CD4-positive, alpha-beta T cell treated with Interleukin-10 for 1 hour (primary cell): ENCODE measurements around the gene RCAN2.

Experiments
- DNase-seq: peaks from one replicate; pipeline ENCODE4 v3.0.0-alpha.2; 2020

The RCAN2 gene

GRCh38 chr6:46491201-46491627, at the start of gene RCAN2:
TSS of gene RCAN2 (minus strand) at chr6:46491449.
- no peak for DNase-seq

- DNase-seq: no peak
Observed at GRCh38 chr6:46539866-46540265, 48.6 kb upstream of the RCAN2 start.

- no peak for DNase-seq
Observed at GRCh38 chr6:46538800-46539480, 47.7 kb upstream of the RCAN2 start.

- DNase-seq: no peak
Observed at GRCh38 chr6:46530896-46531295, 39.6 kb upstream of the RCAN2 start.

GRCh38 chr6:46528961-46529750, 37.9 kb upstream of the RCAN2 start:
- DNase-seq: no peak

- no peak for DNase-seq
Observed at GRCh38 chr6:46526607-46527006, 35.4 kb upstream of the RCAN2 start.

GRCh38 chr6:46525583-46525982, 34.3 kb upstream of the RCAN2 start:
- DNase-seq: no peak

GRCh38 chr6:46521464-46521971, 30.3 kb upstream of the RCAN2 start:
- no peak for DNase-seq

- DNase-seq: no peak
Observed at GRCh38 chr6:46517202-46517601, 26.0 kb upstream of the RCAN2 start.

GRCh38 chr6:46513533-46513932, 22.3 kb upstream of the RCAN2 start:
- DNase-seq: no peak

GRCh38 chr6:46511320-46511719, 20.1 kb upstream of the RCAN2 start:
- DNase-seq: no peak

- DNase-seq: no peak
Observed at GRCh38 chr6:46510651-46511050, 19.4 kb upstream of the RCAN2 start.

- no peak for DNase-seq
Observed at GRCh38 chr6:46509981-46510510, 18.8 kb upstream of the RCAN2 start.

- DNase-seq: no peak
Observed at GRCh38 chr6:46509063-46509462, 17.8 kb upstream of the RCAN2 start.

GRCh38 chr6:46507426-46507825, 16.2 kb upstream of the RCAN2 start:
- DNase-seq: no peak

GRCh38 chr6:46505693-46506512, 14.7 kb upstream of the RCAN2 start:
- no peak for DNase-seq

- DNase-seq: no peak
Observed at GRCh38 chr6:46504242-46504641, 13.0 kb upstream of the RCAN2 start.

GRCh38 chr6:46502486-46503119, 11.4 kb upstream of the RCAN2 start:
- DNase-seq: no peak

- no peak for DNase-seq
Observed at GRCh38 chr6:46501136-46502089, 10.2 kb upstream of the RCAN2 start.

- no peak for DNase-seq
Observed at GRCh38 chr6:46500382-46500781, 9.1 kb upstream of the RCAN2 start.
